Neuron (in vitro differentiated cells): ENCODE measurements around the gene HMCN1.

ENCODE experiments used
- H2AFZ ChIP-seq: one replicate; pipeline ENCODE4 v1.6.1; 2013; ENCODE audit warnings: low read depth, mild to moderate bottlenecking, inconsistent platforms, low read length, moderate library complexity
- H3K27me3 ChIP-seq: one replicate; pipeline ENCODE4 v1.6.1; 2013; ENCODE audit warnings: low read length; ENCODE audit not compliant: insufficient read depth
- H3K36me3 ChIP-seq: one replicate; pipeline ENCODE4 v1.6.1; 2013; ENCODE audit warnings: low read length; ENCODE audit not compliant: insufficient read depth
- H3K4me1 ChIP-seq: one replicate; pipeline ENCODE4 v1.6.1; 2013; ENCODE audit warnings: low read length; ENCODE audit not compliant: insufficient read depth
- H3K4me3 ChIP-seq: 2 replicates; pipeline ENCODE4 v1.5.1; 2013; ENCODE audit warnings: mild to moderate bottlenecking, low read length, moderate library complexity
- H3K9me3 ChIP-seq: one replicate; pipeline ENCODE4 v1.6.1; 2013; ENCODE audit warnings: low read length

Gene HMCN1

GRCh38 chr1:185920602-185921001 lies 186.4 kb downstream of the HMCN1 start:
- Histone ChIP-seq H3K9me3 (no peaks in the 10 kb centered on the region), H3K4me3 (no peak overlapping the region), H3K36me3 (no peaks in the 10 kb centered on the region), H3K27me3 (no peaks in the 10 kb centered on the region), H3K4me1 (no peaks in the 10 kb centered on the region), H2AFZ (no peak overlapping the region)

- Histone ChIP-seq H3K4me3 (no peak overlapping the region), H3K36me3 (no peaks in the 10 kb centered on the region), H3K4me1 (peaks cover 2% of the 10 kb centered on the region), H2AFZ (no peak overlapping the region), H3K9me3 (no peaks in the 10 kb centered on the region), H3K27me3 (no peaks in the 10 kb centered on the region)
Measured at GRCh38 chr1:185921636-185922035, 187.4 kb downstream of the HMCN1 start.

GRCh38 chr1:185926588-185926987 lies 192.4 kb downstream of the HMCN1 start:
- H3K36me3 ChIP-seq, result no peaks in the 10 kb centered on the region
- peaks cover 5% of the 10 kb centered on the region for H3K4me1 ChIP-seq
- H3K9me3 ChIP-seq, result no peaks in the 10 kb centered on the region
- no peaks in the 10 kb centered on the region for H3K27me3 ChIP-seq
- H2AFZ ChIP-seq, result no peak overlapping the region
- H3K4me3 ChIP-seq, result no peak overlapping the region

GRCh38 chr1:185929776-185930175 lies 195.6 kb downstream of the HMCN1 start:
- Histone ChIP-seq H3K4me3 (no peak overlapping the region), H2AFZ (no peak overlapping the region), H3K9me3 (no peaks in the 10 kb centered on the region), H3K27me3 (no peaks in the 10 kb centered on the region), H3K36me3 (no peaks in the 10 kb centered on the region), H3K4me1 (peaks cover 5% of the 10 kb centered on the region)

- Histone ChIP-seq H3K36me3 (no peaks in the 10 kb centered on the region), H2AFZ (no peak overlapping the region), H3K4me3 (no peak overlapping the region), H3K4me1 (peaks cover 5% of the 10 kb centered on the region), H3K9me3 (no peaks in the 10 kb centered on the region), H3K27me3 (no peaks in the 10 kb centered on the region)
Measured at GRCh38 chr1:185931438-185931837, 197.2 kb downstream of the HMCN1 start.

GRCh38 chr1:185933580-185933979 lies 199.4 kb downstream of the HMCN1 start:
- Histone ChIP-seq H3K27me3 (no peaks in the 10 kb centered on the region), H3K36me3 (no peaks in the 10 kb centered on the region), H3K4me3 (no peak overlapping the region), H2AFZ (no peak overlapping the region), H3K4me1 (no peaks in the 10 kb centered on the region), H3K9me3 (no peaks in the 10 kb centered on the region)

GRCh38 chr1:185934476-185935189 lies 200.4 kb downstream of the HMCN1 start:
- Histone ChIP-seq H3K9me3 (no peaks in the 10 kb centered on the region), H3K4me1 (no peaks in the 10 kb centered on the region), H3K4me3 (no peak overlapping the region)

GRCh38 chr1:185935360-185935759 lies 201.2 kb downstream of the HMCN1 start:
- Histone ChIP-seq H3K4me3 (no peak overlapping the region), H3K27me3 (no peaks in the 10 kb centered on the region), H3K4me1 (no peaks in the 10 kb centered on the region), H2AFZ (no peak overlapping the region), H3K9me3 (no peaks in the 10 kb centered on the region), H3K36me3 (no peaks in the 10 kb centered on the region)

More at GRCh38 chr1:185934476-185935189, 200.4 kb downstream of the HMCN1 start:
- H2AFZ ChIP-seq, result no peak overlapping the region
- no peaks in the 10 kb centered on the region for H3K36me3 ChIP-seq
- H3K27me3 ChIP-seq, result no peaks in the 10 kb centered on the region

- no peak overlapping the region for H2AFZ ChIP-seq
- no peaks in the 10 kb centered on the region for H3K36me3 ChIP-seq
- H3K9me3 ChIP-seq, result no peaks in the 10 kb centered on the region
- no peaks in the 10 kb centered on the region for H3K27me3 ChIP-seq
- H3K4me3 ChIP-seq, result no peak overlapping the region
- no peaks in the 10 kb centered on the region for H3K4me1 ChIP-seq
Measured at GRCh38 chr1:185936641-185937040, 202.4 kb downstream of the HMCN1 start.

GRCh38 chr1:185938396-185938795 lies 204.2 kb downstream of the HMCN1 start:
- H2AFZ ChIP-seq, result no peak overlapping the region
- no peaks in the 10 kb centered on the region for H3K36me3 ChIP-seq
- no peak overlapping the region for H3K4me3 ChIP-seq
- H3K27me3 ChIP-seq, result no peaks in the 10 kb centered on the region
- H3K9me3 ChIP-seq, result no peaks in the 10 kb centered on the region
- H3K4me1 ChIP-seq, result no peaks in the 10 kb centered on the region

- Histone ChIP-seq H3K4me3 (no peak overlapping the region), H3K4me1 (no peaks in the 10 kb centered on the region), H3K9me3 (no peaks in the 10 kb centered on the region), H3K36me3 (no peaks in the 10 kb centered on the region), H2AFZ (no peak overlapping the region), H3K27me3 (no peaks in the 10 kb centered on the region)
Measured at GRCh38 chr1:185939142-185939541, 205.0 kb downstream of the HMCN1 start.

- Histone ChIP-seq H2AFZ (no peak overlapping the region), H3K4me1 (no peaks in the 10 kb centered on the region), H3K36me3 (no peaks in the 10 kb centered on the region), H3K27me3 (no peaks in the 10 kb centered on the region), H3K4me3 (no peak overlapping the region), H3K9me3 (no peaks in the 10 kb centered on the region)
Measured at GRCh38 chr1:185942961-185943360, 208.8 kb downstream of the HMCN1 start.

- peaks cover 4% of the 10 kb centered on the region for H3K4me1 ChIP-seq
- no peaks in the 10 kb centered on the region for H3K27me3 ChIP-seq
- no peak overlapping the region for H3K4me3 ChIP-seq
- no peaks in the 10 kb centered on the region for H3K9me3 ChIP-seq
- no peaks in the 10 kb centered on the region for H3K36me3 ChIP-seq
- H2AFZ ChIP-seq, result no peak overlapping the region
Measured at GRCh38 chr1:185956881-185957280, 222.7 kb downstream of the HMCN1 start.
